COLO668 (cell line): Measurements from ENCODE around the gene USP17L27.
"Not testable (repeated sequence)": the region's sequence is repeated elsewhere in the genome, so short reads cannot be mapped to it uniquely, and the experiment has no call there.

Experiments
- DNase-seq: peaks from one replicate; lab custom pipeline; 2025; ENCODE audit not compliant: unreplicated experiment; lab: John Stamatoyannopoulos, UW

USP17L27 gene, protein sequence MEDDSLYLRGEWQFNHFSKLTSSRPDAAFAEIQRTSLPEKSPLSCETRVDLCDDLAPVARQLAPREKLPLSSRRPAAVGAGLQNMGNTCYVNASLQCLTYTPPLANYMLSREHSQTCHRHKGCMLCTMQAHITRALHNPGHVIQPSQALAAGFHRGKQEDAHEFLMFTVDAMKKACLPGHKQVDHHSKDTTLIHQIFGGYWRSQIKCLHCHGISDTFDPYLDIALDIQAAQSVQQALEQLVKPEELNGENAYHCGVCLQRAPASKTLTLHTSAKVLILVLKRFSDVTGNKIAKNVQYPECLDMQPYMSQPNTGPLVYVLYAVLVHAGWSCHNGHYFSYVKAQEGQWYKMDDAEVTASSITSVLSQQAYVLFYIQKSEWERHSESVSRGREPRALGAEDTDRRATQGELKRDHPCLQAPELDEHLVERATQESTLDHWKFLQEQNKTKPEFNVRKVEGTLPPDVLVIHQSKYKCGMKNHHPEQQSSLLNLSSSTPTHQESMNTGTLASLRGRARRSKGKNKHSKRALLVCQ

GRCh38 chr4:9343848-9344247 is at the start of gene USP17L27:
Gene USP17L27 (plus strand): TSS chr4:9344148. CDS start chr4:9344148, 0 bp downstream.
- DNase-seq, result not testable (repeated sequence)

DNA sequence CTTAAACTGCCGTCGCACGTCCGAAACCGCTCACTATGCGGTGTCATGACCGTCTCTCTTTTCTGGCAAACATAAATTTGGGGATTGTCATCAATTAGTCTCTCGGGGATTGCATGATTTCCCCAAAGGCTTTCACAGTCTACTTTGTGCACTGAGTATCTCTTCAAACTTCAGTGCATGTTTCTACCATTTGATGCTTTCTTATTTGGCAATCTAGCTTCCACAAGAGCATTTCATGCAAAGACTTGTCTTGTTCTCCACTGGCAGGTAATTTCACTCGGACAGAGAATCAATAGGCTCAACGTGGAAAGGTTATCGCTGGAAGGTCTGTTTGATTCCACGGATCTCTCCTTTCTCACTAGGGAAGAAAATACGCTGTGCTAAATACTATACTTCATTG is 19.8 kb upstream of the USP17L27 start:
- DNase-seq, result not testable (repeated sequence)

DNA sequence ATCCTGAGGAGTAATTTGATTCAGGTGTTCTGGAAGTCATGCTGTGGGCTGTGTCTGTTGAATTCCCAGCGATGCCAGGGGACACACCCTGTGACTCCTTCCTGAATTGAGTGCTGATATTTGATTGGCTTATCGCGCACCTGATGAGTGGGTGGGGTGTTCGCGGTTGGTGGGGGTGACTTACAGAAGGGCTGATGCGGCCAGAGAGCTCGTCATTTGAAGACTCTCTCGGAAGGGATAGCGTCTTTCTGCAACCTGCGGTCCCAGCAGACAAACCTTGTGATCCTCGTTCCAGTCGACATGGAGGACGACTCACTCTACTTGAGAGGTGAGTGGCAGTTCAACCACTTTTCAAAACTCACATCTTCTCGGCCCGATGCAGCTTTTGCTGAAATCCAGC is 19.1 kb upstream of the USP17L27 start, which contains the start of gene USP17L24:
TSS of gene USP17L24 (plus strand) at position 301 of the 400 bp plus-strand sequence. CDS start at position 301, 0 bp downstream.
- not testable (repeated sequence) for DNase-seq

- not testable (repeated sequence) for DNase-seq
Observed at GRCh38 chr4:9329611-9330010, 14.3 kb upstream of the USP17L27 start, which contains the start of gene USP17L25. Gene USP17L25 (plus strand): TSS chr4:9329911. CDS start chr4:9329911, 0 bp downstream.

DNA sequence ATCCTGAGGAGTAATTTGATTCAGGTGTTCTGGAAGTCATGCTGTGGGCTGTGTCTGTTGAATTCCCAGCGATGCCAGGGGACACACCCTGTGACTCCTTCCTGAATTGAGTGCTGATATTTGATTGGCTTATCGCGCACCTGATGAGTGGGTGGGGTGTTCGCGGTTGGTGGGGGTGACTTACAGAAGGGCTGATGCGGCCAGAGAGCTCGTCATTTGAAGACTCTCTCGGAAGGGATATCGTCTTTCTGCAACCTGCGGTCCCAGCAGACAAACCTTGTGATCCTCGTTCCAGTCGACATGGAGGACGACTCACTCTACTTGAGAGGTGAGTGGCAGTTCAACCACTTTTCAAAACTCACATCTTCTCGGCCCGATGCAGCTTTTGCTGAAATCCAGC is 9.6 kb upstream of the USP17L27 start, which contains the start of gene USP17L26:
TSS of gene USP17L26 (plus strand) at position 301 of the 400 bp plus-strand sequence. CDS start at position 301, 0 bp downstream.
- DNase-seq, result not testable (repeated sequence)

DNA sequence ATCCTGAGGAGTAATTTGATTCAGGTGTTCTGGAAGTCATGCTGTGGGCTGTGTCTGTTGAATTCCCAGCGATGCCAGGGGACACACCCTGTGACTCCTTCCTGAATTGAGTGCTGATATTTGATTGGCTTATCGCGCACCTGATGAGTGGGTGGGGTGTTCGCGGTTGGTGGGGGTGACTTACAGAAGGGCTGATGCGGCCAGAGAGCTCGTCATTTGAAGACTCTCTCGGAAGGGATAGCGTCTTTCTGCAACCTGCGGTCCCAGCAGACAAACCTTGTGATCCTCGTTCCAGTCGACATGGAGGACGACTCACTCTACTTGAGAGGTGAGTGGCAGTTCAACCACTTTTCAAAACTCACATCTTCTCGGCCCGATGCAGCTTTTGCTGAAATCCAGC is 4.8 kb upstream of the USP17L27 start, which contains the start of gene USP17L5:
TSS of gene USP17L5 (plus strand) at position 301 of the 400 bp plus-strand sequence. CDS start at position 301, 0 bp downstream.
- DNase-seq, result not testable (repeated sequence)

- not testable (repeated sequence) for DNase-seq
Observed at GRCh38 chr4:9348593-9348992, 4.6 kb downstream of the USP17L27 start, which contains the start of gene USP17L28. Gene USP17L28 (plus strand): TSS chr4:9348893. CDS start chr4:9348893, 0 bp downstream.

DNA sequence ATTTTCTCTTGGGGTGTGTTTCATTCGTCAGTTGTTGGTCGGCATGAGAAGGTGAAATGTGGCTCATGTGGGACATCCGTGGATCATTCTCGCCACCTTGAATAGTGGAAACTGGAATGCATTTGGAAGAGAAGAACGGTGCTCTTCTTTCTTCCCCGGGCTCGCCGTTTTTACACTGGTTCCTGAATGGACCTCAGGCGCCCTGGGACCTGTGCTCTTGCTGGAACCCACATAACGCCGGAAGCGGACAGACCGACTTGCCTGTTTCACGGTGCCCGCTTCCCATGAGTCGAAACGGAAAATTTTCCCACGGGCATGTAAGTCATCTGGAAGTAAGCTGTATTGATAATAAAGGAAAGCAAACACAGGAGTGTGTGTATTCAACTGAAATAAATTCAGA is 6.9 kb downstream of the USP17L27 start:
- not testable (repeated sequence) for DNase-seq

DNA sequence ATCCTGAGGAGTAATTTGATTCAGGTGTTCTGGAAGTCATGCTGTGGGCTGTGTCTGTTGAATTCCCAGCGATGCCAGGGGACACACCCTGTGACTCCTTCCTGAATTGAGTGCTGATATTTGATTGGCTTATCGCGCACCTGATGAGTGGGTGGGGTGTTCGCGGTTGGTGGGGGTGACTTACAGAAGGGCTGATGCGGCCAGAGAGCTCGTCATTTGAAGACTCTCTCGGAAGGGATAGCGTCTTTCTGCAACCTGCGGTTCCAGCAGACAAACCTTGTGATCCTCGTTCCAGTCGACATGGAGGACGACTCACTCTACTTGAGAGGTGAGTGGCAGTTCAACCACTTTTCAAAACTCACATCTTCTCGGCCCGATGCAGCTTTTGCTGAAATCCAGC is 9.4 kb downstream of the USP17L27 start, which contains the start of gene USP17L29:
TSS of gene USP17L29 (plus strand) at position 301 of the 400 bp plus-strand sequence. CDS start at position 301, 0 bp downstream.
- not testable (repeated sequence) for DNase-seq

GRCh38 chr4:9362829-9363228 is 18.9 kb downstream of the USP17L27 start, which contains the start of gene USP17L30:
Gene USP17L30 (plus strand): TSS chr4:9363129. CDS start chr4:9363129, 0 bp downstream.
- DNase-seq, result not testable (repeated sequence)

- DNase-seq, result not testable (repeated sequence)
Observed at GRCh38 chr4:9379881-9380280, 35.9 kb downstream of the USP17L27 start.

GRCh38 chr4:9381012-9381534 is 37.1 kb downstream of the USP17L27 start:
- DNase-seq, result not testable (repeated sequence)

DNA sequence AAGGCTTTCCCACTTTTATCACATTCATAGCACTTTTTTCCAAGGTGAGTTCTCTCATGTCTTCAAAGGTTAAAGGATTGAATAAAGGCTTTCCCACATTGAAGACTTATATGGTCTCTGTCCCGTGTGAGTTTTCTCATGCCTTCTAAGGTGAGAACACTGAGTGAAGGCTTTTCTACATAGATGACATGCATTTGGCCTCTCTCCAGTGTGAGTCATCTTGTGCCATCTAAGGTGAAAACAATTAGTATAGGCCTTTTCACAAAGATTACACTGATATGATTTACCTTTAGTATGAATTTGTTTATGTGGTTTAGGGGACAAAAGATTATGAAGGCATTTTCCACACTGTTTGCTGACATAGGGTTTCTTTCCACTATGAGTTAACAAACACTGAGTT is 40.2 kb downstream of the USP17L27 start:
- DNase-seq, result no peak

DNA sequence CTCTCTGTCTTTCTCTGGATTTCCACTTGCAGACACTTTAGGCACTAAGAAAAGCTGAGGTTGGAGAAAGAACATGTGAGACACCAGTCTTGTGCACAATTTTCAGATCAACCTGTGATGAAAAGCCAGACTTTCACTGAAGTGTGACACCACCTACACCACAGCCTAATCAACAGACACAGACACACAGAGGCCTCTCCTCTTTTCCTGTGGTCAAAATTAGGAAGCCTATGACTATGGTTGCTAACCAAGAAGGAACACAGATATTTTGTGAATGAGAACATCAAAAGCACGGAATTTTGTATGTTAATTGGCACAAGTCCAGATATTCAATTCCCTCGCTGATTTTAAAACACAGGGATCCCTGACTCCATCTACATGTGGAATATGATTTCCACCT is 45.1 kb downstream of the USP17L27 start:
- DNase-seq, result not testable (repeated sequence)
